Gastroesophageal sphincter (tissue), 3 donors: Measurements from ENCODE around the gene ADAMTS9.

ENCODE experiments used
- POLR2A ChIP-seq, 2 donors: fragments of 450-650 bp; IDR thresholded peaks; one replicate each; pipeline ENCODE4 v1.6.1; 2017; ENCODE audit warnings: antibody characterized with exemption in 2 of 2, mild to moderate bottlenecking in 2 of 2, moderate library complexity in 1 of 2
- TF ChIP-seq, protein P1 (sequence below), 4 experiments: fragments of 200-600 bp in 2 of 4; fragments of 450-650 bp in 2 of 4; sonication (generic) in 1 of 4; IDR thresholded peaks; one replicate each; pipeline ENCODE4 v1.5.1; 2017 to 2019; ENCODE audit warnings: antibody characterized with exemption in 4 of 4, mild to moderate bottlenecking in 2 of 4, moderate library complexity in 2 of 4

DNA sequence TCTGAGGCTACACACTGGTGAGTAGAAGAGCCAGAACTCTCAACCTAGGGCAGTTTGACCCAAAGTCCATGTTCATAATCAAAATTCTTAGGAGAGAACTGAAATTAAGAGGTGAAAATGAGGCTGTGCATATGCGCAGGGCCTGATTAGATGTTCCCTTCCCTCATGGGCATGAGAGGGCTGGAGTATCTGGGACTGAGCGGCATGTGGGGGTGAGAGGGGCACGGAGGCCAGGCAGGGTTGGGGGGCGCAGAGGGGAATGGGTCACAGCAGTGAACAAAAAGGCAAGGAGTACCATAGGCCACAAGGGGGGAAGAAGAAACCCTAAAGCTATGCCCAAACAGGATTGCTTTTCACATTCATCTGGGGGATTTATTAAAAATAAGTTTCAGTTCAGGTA lies 31.3 kb downstream of the ADAMTS9 start:
- TF ChIP-seq, protein P1, sequence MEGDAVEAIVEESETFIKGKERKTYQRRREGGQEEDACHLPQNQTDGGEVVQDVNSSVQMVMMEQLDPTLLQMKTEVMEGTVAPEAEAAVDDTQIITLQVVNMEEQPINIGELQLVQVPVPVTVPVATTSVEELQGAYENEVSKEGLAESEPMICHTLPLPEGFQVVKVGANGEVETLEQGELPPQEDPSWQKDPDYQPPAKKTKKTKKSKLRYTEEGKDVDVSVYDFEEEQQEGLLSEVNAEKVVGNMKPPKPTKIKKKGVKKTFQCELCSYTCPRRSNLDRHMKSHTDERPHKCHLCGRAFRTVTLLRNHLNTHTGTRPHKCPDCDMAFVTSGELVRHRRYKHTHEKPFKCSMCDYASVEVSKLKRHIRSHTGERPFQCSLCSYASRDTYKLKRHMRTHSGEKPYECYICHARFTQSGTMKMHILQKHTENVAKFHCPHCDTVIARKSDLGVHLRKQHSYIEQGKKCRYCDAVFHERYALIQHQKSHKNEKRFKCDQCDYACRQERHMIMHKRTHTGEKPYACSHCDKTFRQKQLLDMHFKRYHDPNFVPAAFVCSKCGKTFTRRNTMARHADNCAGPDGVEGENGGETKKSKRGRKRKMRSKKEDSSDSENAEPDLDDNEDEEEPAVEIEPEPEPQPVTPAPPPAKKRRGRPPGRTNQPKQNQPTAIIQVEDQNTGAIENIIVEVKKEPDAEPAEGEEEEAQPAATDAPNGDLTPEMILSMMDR (IDR thresholded peaks at IDR 0.05): no peak
- no peak for TF ChIP-seq POLR2A (IDR thresholded peaks at IDR 0.05)
